ENCODE results near the gene APOBR.

Gene APOBR

GRCh38 chr16:28528463-28528867 is 34.0 kb downstream of the APOBR start:
- H3K4me3 ChIP-seq (ENCODE audit: low read depth, low read length), result no peak overlapping the region
- TF ChIP-seq CTCF (IDR thresholded peaks at IDR 0.05; ENCODE audit: low read depth, low read length, missing control alignments), result no peak
- no peak for DNase-seq (ENCODE audit: low read depth)
- in situ Hi-C loops (cut with HindIII; ENCODE audit: low sequenced_read_pairs), result no loop called here

GRCh38 chr16:28529124-28529523 is 34.7 kb downstream of the APOBR start:
- in situ Hi-C loops (cut with HindIII; ENCODE audit: low sequenced_read_pairs), result no loop called here
- no peak for DNase-seq (ENCODE audit: low read depth)
- no peak for TF ChIP-seq CTCF (IDR thresholded peaks at IDR 0.05; ENCODE audit: low read depth, low read length, missing control alignments)
- H3K4me3 ChIP-seq (ENCODE audit: low read depth, low read length), result no peak overlapping the region

- DNase-seq (ENCODE audit: low read depth), result no peak
- no peak overlapping the region for H3K4me3 ChIP-seq (ENCODE audit: low read depth, low read length)
- no peak for TF ChIP-seq CTCF (IDR thresholded peaks at IDR 0.05; ENCODE audit: low read depth, low read length, missing control alignments)
These were observed 37.6 kb downstream of the APOBR start for GRCh38 chr16:28531777-28532744.

GRCh38 chr16:28532940-28533647 is 38.7 kb downstream of the APOBR start:
- no peak for TF ChIP-seq CTCF (IDR thresholded peaks at IDR 0.05; ENCODE audit: low read depth, low read length, missing control alignments)
- DNase-seq (ENCODE audit: low read depth), result no peak
- H3K4me3 ChIP-seq (ENCODE audit: low read depth, low read length), result no peak overlapping the region
- in situ Hi-C loops (cut with HindIII; ENCODE audit: low sequenced_read_pairs), result no loop called here

More at GRCh38 chr16:28531777-28532744, 37.6 kb downstream of the APOBR start:
- in situ Hi-C loops (cut with HindIII; ENCODE audit: low sequenced_read_pairs), result no loop called here

GRCh38 chr16:28534542-28535373 is 40.3 kb downstream of the APOBR start:
- in situ Hi-C loops (cut with HindIII; ENCODE audit: low sequenced_read_pairs), result no loop called here
- no peak for TF ChIP-seq CTCF (IDR thresholded peaks at IDR 0.05; ENCODE audit: low read depth, low read length, missing control alignments)
- no peak for DNase-seq (ENCODE audit: low read depth)
- no peak overlapping the region for H3K4me3 ChIP-seq (ENCODE audit: low read depth, low read length)

- peak overlapping the region; percentile 35 for H3K4me3 ChIP-seq (ENCODE audit: low read depth, low read length)
- no peak for TF ChIP-seq CTCF (IDR thresholded peaks at IDR 0.05; ENCODE audit: low read depth, low read length, missing control alignments)
- DNase-seq (ENCODE audit: low read depth), result no peak
- in situ Hi-C loops (cut with HindIII; ENCODE audit: low sequenced_read_pairs), result no loop called here
These were observed 42.6 kb downstream of the APOBR start for GRCh38 chr16:28537076-28537475.

All from astrocyte of the cerebellum (primary cell).